CD4-positive, alpha-beta memory T cell (primary cell): ENCODE results near the gene CTNS. TPM values are rescaled to one million over a fixed set of nuclear protein-coding genes. Genes with fewer than 3 reads are reported as not detected.

ENCODE experiments used
- CTCF ChIA-PET: fragments of 350-600 bp; sonication (Branson Sonifier 250); formaldehyde crosslinking; loops from one replicate; lab custom pipeline; 2021; ENCODE audit warnings: inconsistent platforms; ENCODE audit not compliant: partially characterized antibody; lab: Charles Lee
- POLR2A ChIA-PET: fragments of 350-600 bp; sonication (Branson Sonifier 250); formaldehyde crosslinking; loops from one replicate; lab custom pipeline; 2021; ENCODE audit not compliant: partially characterized antibody; lab: Charles Lee
- DNase-seq, 5 donors: peaks; one replicate each; pipeline versions ENCODE4 v3.0.0 to v3.0.0-alpha.2; 2020 to 2022; ENCODE audit warnings: mixed read lengths in 1 of 5
- H3K27ac ChIP-seq: one replicate; pipeline ENCODE4 v1.7.0; 2013; ENCODE audit warnings: low read depth, low read length
- H3K27me3 ChIP-seq: 2 replicates; pipeline ENCODE4 v1.7.0; 2013; ENCODE audit warnings: mild to moderate bottlenecking, low read length, moderate library complexity; ENCODE audit not compliant: insufficient read depth
- H3K36me3 ChIP-seq: 2 replicates; pipeline ENCODE4 v1.7.0; 2013; ENCODE audit warnings: mild to moderate bottlenecking, low read length, moderate library complexity; ENCODE audit not compliant: insufficient read depth
- H3K4me1 ChIP-seq: 2 replicates; pipeline ENCODE4 v1.7.0; 2013; ENCODE audit warnings: mild to moderate bottlenecking, low read length, moderate library complexity; ENCODE audit not compliant: insufficient read depth
- H3K4me3 ChIP-seq, 2 donors: one replicate each; pipeline ENCODE4 v1.7.0; 2013; ENCODE audit warnings: low read length in 2 of 2, mild to moderate bottlenecking in 1 of 2
- H3K9me3 ChIP-seq, 2 donors: one replicate each; pipeline ENCODE4 v1.7.0; 2013; ENCODE audit warnings: low read length in 2 of 2, control low read depth in 1 of 2; ENCODE audit not compliant: control insufficient read depth in 1 of 2
- H3K27ac Mint-ChIP-seq, 7 donors: one replicate each; pipeline ENCODE4 v1.8.0; 2020 to 2021; ENCODE audit warnings: mixed read lengths in 7 of 7, mild to moderate bottlenecking in 6 of 7, inconsistent platforms in 3 of 7, moderate library complexity in 3 of 7
- H3K27me3 Mint-ChIP-seq, 2 donors: one replicate each; pipeline ENCODE4 v1.8.0; 2020 to 2021; ENCODE audit warnings: mixed read lengths in 2 of 2
- H3K36me3 Mint-ChIP-seq, 2 donors: one replicate each; pipeline ENCODE4 v1.8.0; 2020 to 2021; ENCODE audit warnings: mixed read lengths in 2 of 2, inconsistent platforms in 1 of 2, mild to moderate bottlenecking in 1 of 2
- H3K4me1 Mint-ChIP-seq, 4 donors: one replicate each; pipeline ENCODE4 v1.8.0; 2020 to 2021; ENCODE audit warnings: mixed read lengths in 4 of 4, mild to moderate bottlenecking in 1 of 4
- H3K4me3 Mint-ChIP-seq, 8 donors: one replicate each; pipeline ENCODE4 v1.8.0; 2020 to 2021; ENCODE audit warnings: mixed read lengths in 8 of 8, mild to moderate bottlenecking in 7 of 8, moderate library complexity in 6 of 8, inconsistent platforms in 3 of 8
- H3K9me3 Mint-ChIP-seq, 8 donors: one replicate each; pipeline ENCODE4 v1.8.0; 2020 to 2021; ENCODE audit warnings: mixed read lengths in 8 of 8, mild to moderate bottlenecking in 5 of 8, inconsistent platforms in 3 of 8, moderate library complexity in 1 of 8
- intact Hi-C: fragments of 100-400 bp; cut with micrococcal nuclease; formaldehyde crosslinking; loops from one replicate; pipeline ENCODE4 v1.15.1; 2023
- polyA plus RNA-seq, 2 donors: library from polyadenylated mRNA; unstranded; fragments of 300-500 nt; fragmentation: Illumina TruSeq; gene quantifications; one replicate each; pipeline ENCODE4 v1.2.3, GENCODE V29; 2021
- total RNA-seq, 2 experiments: library from RNA; stranded (reverse); gene quantifications; one replicate each; pipeline ENCODE4 v1.2.3, GENCODE V29; 2021

Gene CTNS
- total and polyA plus RNA-seq, 4 experiments from 2014 or later: 7.7 to 12.0 (median 9.8) TPM

- Histone ChIP-seq H3K4me3 (peak overlapping the region; percentile 73 to 99), H3K27ac (peak overlapping the region; percentile 98), H3K9me3 (no peaks in the 10 kb centered on the region), H3K27me3 (no peaks in the 10 kb centered on the region), H3K36me3 (no peaks in the 10 kb centered on the region), H3K4me1 (peaks cover 11% of the 10 kb centered on the region)
- peak overlapping the region in 6 of 7 donors; percentile 21 to 97 (median 82) for H3K27ac Mint-ChIP-seq
- H3K4me3 Mint-ChIP-seq: peak overlapping the region; percentile 81 to 98 (median 88)
- POLR2A ChIA-PET: interaction anchor here (0.8 to 2.3 kb wide), 12 partner anchors 9 to 1864 kb away, joined by 3 to 8 read pairs (median 4); partner anchors contain the start of genes CYB5D2, DERL2, EMC6 and MIS12
- no peaks in the 10 kb centered on the region for H3K27me3 Mint-ChIP-seq
- H3K4me1 Mint-ChIP-seq: peaks cover 12 to 37% (median 24%) of the 10 kb centered on the region in 4 donors
- peaks cover 7 to 10% of the 10 kb centered on the region in 2 donors for H3K36me3 Mint-ChIP-seq
- CTCF ChIA-PET: interaction anchor here (1.0 to 2.3 kb wide), 5 partner anchors 10 to 789 kb away, joined by 3 to 9 read pairs (median 4); partner anchors contain the start of gene NCBP3
- H3K9me3 Mint-ChIP-seq: no peaks in the 10 kb centered on the region
- DNase-seq: no peak
- intact Hi-C loops: loop anchor here (1.0 to 5.0 kb wide), 3 partner anchors 31 to 730 kb away; partner anchors contain the start of genes EMC6, TAX1BP3 and UBE2G1
Observed at GRCh38 chr17:3636908-3637373, 381 bp downstream of the CTNS start.

GRCh38 chr17:3639981-3640596, 3.5 kb downstream of the CTNS start:
- POLR2A ChIA-PET: no interaction called here
- H3K4me3 ChIP-seq: no peak overlapping the region
- peaks cover 7% of the 10 kb centered on the region in 2 donors for H3K36me3 Mint-ChIP-seq
- CTCF ChIA-PET: interaction anchor here (1.1 kb wide), 1 partner anchor 99 kb away, joined by 3 read pairs; no protein-coding TSS in a partner anchor
- DNase-seq: no peak
- no peaks in the 10 kb centered on the region for H3K9me3 ChIP-seq
- no peaks in the 10 kb centered on the region for H3K27me3 ChIP-seq
- no peaks in the 10 kb centered on the region for H3K9me3 Mint-ChIP-seq
- H3K36me3 ChIP-seq: no peaks in the 10 kb centered on the region
- no peaks in the 10 kb centered on the region for H3K27me3 Mint-ChIP-seq
- intact Hi-C loops: loop anchor here (5.0 kb wide), 2 partner anchors 72 to 727 kb away; partner anchors contain the start of gene UBE2G1
- H3K4me1 ChIP-seq: peaks cover 11% of the 10 kb centered on the region
- peaks cover 7 to 22% (median 15%) of the 10 kb centered on the region in 4 donors for H3K4me1 Mint-ChIP-seq
- peak overlapping the region in 1 of 7 donors; percentile 60 for H3K27ac Mint-ChIP-seq
- H3K4me3 Mint-ChIP-seq: peak overlapping the region in 2 of 8 donors; percentile 40 to 61
- H3K27ac ChIP-seq: no peak overlapping the region

GRCh38 chr17:3641014-3641413, 4.5 kb downstream of the CTNS start:
- Mint-ChIP-seq H3K4me3 (no peak overlapping the region), H3K27ac (no peak overlapping the region), H3K4me1 (peaks cover 5 to 22% (median 13%) of the 10 kb centered on the region in 4 donors), H3K36me3 (peaks cover 7% of the 10 kb centered on the region in 2 donors), H3K9me3 (no peaks in the 10 kb centered on the region), H3K27me3 (no peaks in the 10 kb centered on the region)
- Histone ChIP-seq H3K4me1 (peaks cover 5% of the 10 kb centered on the region), H3K9me3 (no peaks in the 10 kb centered on the region), H3K36me3 (no peaks in the 10 kb centered on the region), H3K27ac (no peak overlapping the region), H3K27me3 (no peaks in the 10 kb centered on the region), H3K4me3 (no peak overlapping the region)
- POLR2A ChIA-PET: no interaction called here
- CTCF ChIA-PET: interaction anchor here (1.1 kb wide), 1 partner anchor 98 kb away, joined by 3 read pairs; no protein-coding TSS in a partner anchor
- DNase-seq: no peak
- intact Hi-C loops: no loop called here

- intact Hi-C loops: no loop called here
- H3K4me1 ChIP-seq: peaks cover 5% of the 10 kb centered on the region
- POLR2A ChIA-PET: no interaction called here
- H3K27ac Mint-ChIP-seq: no peak overlapping the region
- H3K4me3 ChIP-seq: no peak overlapping the region
- CTCF ChIA-PET: no interaction called here
- no peaks in the 10 kb centered on the region for H3K9me3 ChIP-seq
- no peaks in the 10 kb centered on the region for H3K27me3 Mint-ChIP-seq
- no peaks in the 10 kb centered on the region for H3K36me3 ChIP-seq
- H3K27me3 ChIP-seq: no peaks in the 10 kb centered on the region
- no peak for DNase-seq
- peaks cover 5 to 7% of the 10 kb centered on the region in 2 donors for H3K36me3 Mint-ChIP-seq
- no peak overlapping the region for H3K4me3 Mint-ChIP-seq
- H3K4me1 Mint-ChIP-seq: peaks cover 5 to 18% (median 11%) of the 10 kb centered on the region in 4 donors
- H3K9me3 Mint-ChIP-seq: no peaks in the 10 kb centered on the region
- H3K27ac ChIP-seq: no peak overlapping the region
Observed at GRCh38 chr17:3641717-3642486, 5.3 kb downstream of the CTNS start.

GRCh38 chr17:3643889-3644349, 7.4 kb downstream of the CTNS start:
- Histone ChIP-seq H3K36me3 (no peaks in the 10 kb centered on the region), H3K9me3 (no peaks in the 10 kb centered on the region), H3K4me1 (no peaks in the 10 kb centered on the region), H3K4me3 (no peak overlapping the region), H3K27ac (no peak overlapping the region), H3K27me3 (no peaks in the 10 kb centered on the region)
- no peak overlapping the region for H3K27ac Mint-ChIP-seq
- H3K27me3 Mint-ChIP-seq: no peaks in the 10 kb centered on the region
- CTCF ChIA-PET: no interaction called here
- no peak overlapping the region for H3K4me3 Mint-ChIP-seq
- POLR2A ChIA-PET: no interaction called here
- intact Hi-C loops: no loop called here
- peaks cover 5 to 10% of the 10 kb centered on the region in 2 donors for H3K36me3 Mint-ChIP-seq
- no peaks in the 10 kb centered on the region for H3K9me3 Mint-ChIP-seq
- no peak for DNase-seq
- H3K4me1 Mint-ChIP-seq: peaks cover 0 to 8% (median 3%) of the 10 kb centered on the region in 4 donors

- no peak overlapping the region for H3K27ac ChIP-seq
- ChIA-PET CTCF (no interaction called here), POLR2A (no interaction called here)
Observed at GRCh38 chr17:3645310-3645709, 8.8 kb downstream of the CTNS start.

More at GRCh38 chr17:3645310-3645709, 8.8 kb downstream of the CTNS start:
- no peaks in the 10 kb centered on the region for H3K27me3 ChIP-seq
- Mint-ChIP-seq H3K27ac (peak overlapping the region in 1 of 7 donors; percentile 24), H3K27me3 (no peaks in the 10 kb centered on the region), H3K4me1 (peaks cover 0 to 3% (median 0%) of the 10 kb centered on the region in 4 donors), H3K4me3 (no peak overlapping the region), H3K36me3 (peaks cover 2 to 5% of the 10 kb centered on the region in 2 donors), H3K9me3 (no peaks in the 10 kb centered on the region)
- intact Hi-C loops: loop anchor here (5.0 kb wide), 1 partner anchor 598 kb away; no protein-coding TSS in a partner anchor
- H3K4me1 ChIP-seq: no peaks in the 10 kb centered on the region
- H3K4me3 ChIP-seq: no peak overlapping the region
- no peaks in the 10 kb centered on the region for H3K36me3 ChIP-seq
- no peaks in the 10 kb centered on the region for H3K9me3 ChIP-seq
- DNase-seq: no peak
